HepG2 (cell line): ENCODE results near the gene RPL31. TPM values are rescaled to one million over a fixed set of nuclear protein-coding genes. Genes with fewer than 3 reads are reported as not detected.
A peak's percentile ranks its signal among the peaks of the same experiment; 100 is the strongest.

ENCODE experiments used
- ARID2 ChIP-seq: sonication (generic); formaldehyde crosslinking; IDR thresholded peaks from 2 replicates; pipeline ENCODE4 v1.8.1; 2022; ENCODE audit warnings: mild to moderate bottlenecking, missing genetic modification reagents, borderline replicate concordance
- BORCS8-MEF2B ChIP-seq: sonication (generic); formaldehyde crosslinking; IDR thresholded peaks from 2 replicates; pipeline ENCODE4 v1.8.0; 2022; ENCODE audit warnings: mild to moderate bottlenecking, missing genetic modification reagents
- DNMT3B ChIP-seq: conservative IDR thresholded peaks from 2 replicates; pipeline ENCODE4 v1.6.1; 2016; ENCODE audit warnings: missing biosample characterization, control low read depth
- GATAD1 ChIP-seq: IDR thresholded peaks from 2 replicates; pipeline ENCODE4 v1.6.1; 2016; ENCODE audit warnings: missing genetic modification reagents, missing compliant biosample characterization
- GATAD2A ChIP-seq: IDR thresholded peaks from 2 replicates; pipeline ENCODE4 v1.6.1; 2016
- HCFC1 ChIP-seq: fragments of 150-350 bp; IDR thresholded peaks from 2 replicates; pipeline ENCODE4 v1.6.1; 2014; ENCODE audit warnings: low read depth, low read length
- HHEX ChIP-seq: IDR thresholded peaks from 2 replicates; pipeline ENCODE4 v1.6.1; 2016; ENCODE audit warnings: control low read depth
- HOXA9 ChIP-seq: sonication (generic); formaldehyde crosslinking; IDR thresholded peaks from 2 replicates; pipeline ENCODE4 v1.8.1; 2022; ENCODE audit warnings: missing genetic modification reagents, mild to moderate bottlenecking, moderate library complexity, borderline replicate concordance
- JARID2 ChIP-seq: sonication (generic); formaldehyde crosslinking; IDR thresholded peaks from 2 replicates; pipeline ENCODE4 v1.8.1; 2023; ENCODE audit warnings: missing genetic modification reagents, inconsistent platforms; ENCODE audit not compliant: insufficient replicate concordance
- MAFF ChIP-seq: IDR thresholded peaks from 2 replicates; pipeline ENCODE4 v1.6.1; 2011; ENCODE audit warnings: low read depth, low read length, improper control_type of control experiment
- PBX2 ChIP-seq: IDR thresholded peaks from 2 replicates; pipeline ENCODE4 v1.6.1; 2016; ENCODE audit warnings: control low read depth
- RARG ChIP-seq: sonication (generic); formaldehyde crosslinking; IDR thresholded peaks from 2 replicates; pipeline ENCODE4 v1.4.0; 2020; ENCODE audit warnings: low read depth, mild to moderate bottlenecking, missing genetic modification reagents
- RFX1 ChIP-seq: fragments of 450-650 bp; IDR thresholded peaks from 2 replicates; pipeline ENCODE4 v1.6.1; 2017
- SMARCE1 ChIP-seq: fragments of 450-650 bp; IDR thresholded peaks from 2 replicates; pipeline ENCODE4 v1.6.1; 2017; ENCODE audit warnings: borderline replicate concordance
- SP1 ChIP-seq, 2 experiments: fragments of 450-650 bp in 1 of 2; sonication (generic) in 1 of 2; formaldehyde crosslinking in 1 of 2; IDR thresholded peaks; 2 replicates each; pipeline versions ENCODE4 v1.4.0 to v1.6.1; 2016 to 2020; ENCODE audit warnings: missing genetic modification reagents in 1 of 2
- TAF15 ChIP-seq: fragments of 200-400 bp; formaldehyde crosslinking; IDR thresholded peaks from one replicate; pipeline ENCODE4 v1.6.1; 2018; ENCODE audit warnings: mild to moderate bottlenecking, low read depth, low read length; ENCODE audit not compliant: poor library complexity, severe bottlenecking
- ZKSCAN1 ChIP-seq: fragments of 150-350 bp; IDR thresholded peaks from 2 replicates; pipeline ENCODE4 v1.6.1; 2014; ENCODE audit warnings: low read length
- ZMYM2 ChIP-seq: sonication (generic); formaldehyde crosslinking; IDR thresholded peaks from 2 replicates; pipeline ENCODE4 v1.8.0; 2022; ENCODE audit warnings: mild to moderate bottlenecking, missing genetic modification reagents
- ZNF33A ChIP-seq: sonication (generic); formaldehyde crosslinking; IDR thresholded peaks from 2 replicates; pipeline ENCODE4 v1.5.1; 2020; ENCODE audit warnings: missing genetic modification reagents, mild to moderate bottlenecking, moderate library complexity, borderline replicate concordance
- ZNF549 ChIP-seq: sonication (generic); formaldehyde crosslinking; IDR thresholded peaks from 2 replicates; pipeline ENCODE4 v1.5.0; 2020; ENCODE audit warnings: missing genetic modification reagents
- polyA plus RNA-seq, 8 experiments: library from polyadenylated mRNA; depleted of rRNA in 3 of 8; stranded (reverse) in 7 of 8; unstranded in 1 of 8; fragments of >200 nt; fragmentation: Illumina TruSeq in 4 of 8; extraction: Trizol in 4 of 8; gene quantifications; 2 replicates each; pipeline versions ENCODE4 v1.2.1 to v1.2.3, GENCODE V29; 2011 to 2016; ENCODE audit warnings: low read depth in 4 of 8, missing spikeins in 1 of 8, mixed read lengths in 1 of 8; ENCODE audit not compliant: insufficient read depth in 1 of 8
- total RNA-seq, 5 experiments: library from RNA; depleted of rRNA; stranded (reverse); fragments of >200 nt; fragmentation: Illumina TruSeq; extraction: Trizol; gene quantifications; 2 replicates each; pipeline ENCODE4 v1.2.3, GENCODE V29; 2016; ENCODE audit warnings: low read depth in 1 of 5
- TF ChIP-seq, protein P1 (sequence below): sonication (generic); formaldehyde crosslinking; conservative IDR thresholded peaks from 2 replicates; pipeline ENCODE4 v1.5.0; 2020; ENCODE audit warnings: missing genetic modification reagents
- TF ChIP-seq, protein P2 (sequence below): sonication (generic); formaldehyde crosslinking; IDR thresholded peaks from 2 replicates; pipeline ENCODE4 v1.8.1; 2023; ENCODE audit warnings: mild to moderate bottlenecking, missing genetic modification reagents
- TF ChIP-seq, protein P3 (sequence below): sonication (generic); formaldehyde crosslinking; IDR thresholded peaks from 2 replicates; pipeline ENCODE4 v1.9.0; 2021; ENCODE audit warnings: missing genetic modification reagents, borderline replicate concordance
- TF ChIP-seq, protein P4 (sequence below): sonication (generic); formaldehyde crosslinking; IDR thresholded peaks from 2 replicates; pipeline ENCODE4 v1.9.0; 2022; ENCODE audit warnings: low read depth, missing genetic modification reagents

RPL31 gene
- total and polyA plus RNA-seq, 2 of the 13 experiments (the other 11 are each of a cell fraction or from before 2014, with no cell fraction given), result 3,331 to 3,582 TPM

- TF ChIP-seq, protein P1, sequence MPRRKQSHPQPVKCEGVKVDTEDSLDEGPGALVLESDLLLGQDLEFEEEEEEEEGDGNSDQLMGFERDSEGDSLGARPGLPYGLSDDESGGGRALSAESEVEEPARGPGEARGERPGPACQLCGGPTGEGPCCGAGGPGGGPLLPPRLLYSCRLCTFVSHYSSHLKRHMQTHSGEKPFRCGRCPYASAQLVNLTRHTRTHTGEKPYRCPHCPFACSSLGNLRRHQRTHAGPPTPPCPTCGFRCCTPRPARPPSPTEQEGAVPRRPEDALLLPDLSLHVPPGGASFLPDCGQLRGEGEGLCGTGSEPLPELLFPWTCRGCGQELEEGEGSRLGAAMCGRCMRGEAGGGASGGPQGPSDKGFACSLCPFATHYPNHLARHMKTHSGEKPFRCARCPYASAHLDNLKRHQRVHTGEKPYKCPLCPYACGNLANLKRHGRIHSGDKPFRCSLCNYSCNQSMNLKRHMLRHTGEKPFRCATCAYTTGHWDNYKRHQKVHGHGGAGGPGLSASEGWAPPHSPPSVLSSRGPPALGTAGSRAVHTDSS (CRISPR knock-in tag), result 0 out of 2 replicates have a peak, but pooled peaks have one; percentile 46
- TF ChIP-seq RFX1 (no peak), MAFF (no peak), PBX2 (CRISPR knock-in tag) (no peak), ARID2 (no peak), HOXA9 (CRISPR knock-in tag) (0 out of 2 replicates have a peak, but pooled peaks have one; percentile 44), ZNF33A (CRISPR knock-in tag) (peak; percentile 18; the same call in 1 of the 2 replicates), GATAD2A (CRISPR knock-in tag) (no peak), BORCS8-MEF2B (CRISPR knock-in tag) (no peak), ZMYM2 (CRISPR knock-in tag) (no peak), ZNF549 (no peak), HCFC1 (no peak), DNMT3B (CRISPR knock-in tag) (no peak), SP1 (IDR thresholded peaks at IDR 0.05) (no peak), SP1 (CRISPR knock-in tag; IDR thresholded peaks at IDR 0.05) (no peak), ZKSCAN1 (0 out of 2 replicates have a peak, but pooled peaks have one; percentile 3), JARID2 (CRISPR knock-in tag) (no peak), GATAD1 (CRISPR knock-in tag) (no peak), RARG (CRISPR knock-in tag) (no peak), HHEX (CRISPR knock-in tag) (no peak), SMARCE1 (no peak), TAF15 (no peak)
- TF ChIP-seq, protein P2, sequence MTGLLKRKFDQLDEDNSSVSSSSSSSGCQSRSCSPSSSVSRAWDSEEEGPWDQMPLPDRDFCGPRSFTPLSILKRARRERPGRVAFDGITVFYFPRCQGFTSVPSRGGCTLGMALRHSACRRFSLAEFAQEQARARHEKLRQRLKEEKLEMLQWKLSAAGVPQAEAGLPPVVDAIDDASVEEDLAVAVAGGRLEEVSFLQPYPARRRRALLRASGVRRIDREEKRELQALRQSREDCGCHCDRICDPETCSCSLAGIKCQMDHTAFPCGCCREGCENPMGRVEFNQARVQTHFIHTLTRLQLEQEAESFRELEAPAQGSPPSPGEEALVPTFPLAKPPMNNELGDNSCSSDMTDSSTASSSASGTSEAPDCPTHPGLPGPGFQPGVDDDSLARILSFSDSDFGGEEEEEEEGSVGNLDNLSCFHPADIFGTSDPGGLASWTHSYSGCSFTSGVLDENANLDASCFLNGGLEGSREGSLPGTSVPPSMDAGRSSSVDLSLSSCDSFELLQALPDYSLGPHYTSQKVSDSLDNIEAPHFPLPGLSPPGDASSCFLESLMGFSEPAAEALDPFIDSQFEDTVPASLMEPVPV (CRISPR knock-in tag), result no peak
- TF ChIP-seq, protein P3, sequence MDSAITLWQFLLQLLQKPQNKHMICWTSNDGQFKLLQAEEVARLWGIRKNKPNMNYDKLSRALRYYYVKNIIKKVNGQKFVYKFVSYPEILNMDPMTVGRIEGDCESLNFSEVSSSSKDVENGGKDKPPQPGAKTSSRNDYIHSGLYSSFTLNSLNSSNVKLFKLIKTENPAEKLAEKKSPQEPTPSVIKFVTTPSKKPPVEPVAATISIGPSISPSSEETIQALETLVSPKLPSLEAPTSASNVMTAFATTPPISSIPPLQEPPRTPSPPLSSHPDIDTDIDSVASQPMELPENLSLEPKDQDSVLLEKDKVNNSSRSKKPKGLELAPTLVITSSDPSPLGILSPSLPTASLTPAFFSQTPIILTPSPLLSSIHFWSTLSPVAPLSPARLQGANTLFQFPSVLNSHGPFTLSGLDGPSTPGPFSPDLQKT, result no peak
- TF ChIP-seq, protein P4, sequence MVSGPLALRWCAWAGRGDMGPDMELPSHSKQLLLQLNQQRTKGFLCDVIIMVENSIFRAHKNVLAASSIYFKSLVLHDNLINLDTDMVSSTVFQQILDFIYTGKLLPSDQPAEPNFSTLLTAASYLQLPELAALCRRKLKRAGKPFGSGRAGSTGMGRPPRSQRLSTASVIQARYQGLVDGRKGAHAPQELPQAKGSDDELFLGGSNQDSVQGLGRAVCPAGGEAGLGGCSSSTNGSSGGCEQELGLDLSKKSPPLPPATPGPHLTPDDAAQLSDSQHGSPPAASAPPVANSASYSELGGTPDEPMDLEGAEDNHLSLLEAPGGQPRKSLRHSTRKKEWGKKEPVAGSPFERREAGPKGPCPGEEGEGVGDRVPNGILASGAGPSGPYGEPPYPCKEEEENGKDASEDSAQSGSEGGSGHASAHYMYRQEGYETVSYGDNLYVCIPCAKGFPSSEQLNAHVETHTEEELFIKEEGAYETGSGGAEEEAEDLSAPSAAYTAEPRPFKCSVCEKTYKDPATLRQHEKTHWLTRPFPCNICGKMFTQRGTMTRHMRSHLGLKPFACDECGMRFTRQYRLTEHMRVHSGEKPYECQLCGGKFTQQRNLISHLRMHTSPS (CRISPR knock-in tag), result no peak
These were observed 631 bp downstream of the RPL31 start (continued) for GRCh38 chr2:101002562-101003277.
